Mesenchymal stem cell (in vitro differentiated cells and primary cell): ENCODE measurements around the gene C1QB. TPM values are rescaled to one million over a fixed set of nuclear protein-coding genes. Genes with fewer than 3 reads are reported as not detected.

Experiments
- DNase-seq: peaks from one replicate; pipeline ENCODE4 v3.0.0-alpha.2; 2013
- H2AFZ ChIP-seq: one replicate; pipeline ENCODE4 v1.6.1; 2013; ENCODE audit warnings: low read depth, mild to moderate bottlenecking, control low read depth, inconsistent platforms, low read length, moderate library complexity
- H2AK5ac ChIP-seq: 2 replicates; pipeline ENCODE4 v1.6.1; 2013; ENCODE audit warnings: low read length, moderate library complexity, mild to moderate bottlenecking, inconsistent platforms; ENCODE audit not compliant: severe bottlenecking
- H2BK120ac ChIP-seq: one replicate; pipeline ENCODE4 v1.6.1; 2013; ENCODE audit warnings: low read depth, mild to moderate bottlenecking, inconsistent platforms, low read length, moderate library complexity
- H2BK12ac ChIP-seq, 2 experiments: one replicate each; pipeline ENCODE4 v1.6.1; 2013; ENCODE audit warnings: inconsistent platforms in 2 of 2, low read length in 2 of 2, mild to moderate bottlenecking in 2 of 2, moderate library complexity in 2 of 2, control low read depth in 1 of 2
- H2BK15ac ChIP-seq: one replicate; pipeline ENCODE4 v1.6.1; 2013; ENCODE audit warnings: mild to moderate bottlenecking, low read depth, inconsistent platforms; ENCODE audit not compliant: poor library complexity, severe bottlenecking
- H2BK5ac ChIP-seq: 2 replicates; pipeline ENCODE4 v1.6.1; 2013; ENCODE audit warnings: low read depth, mild to moderate bottlenecking, low read length, control low read depth, inconsistent platforms; ENCODE audit not compliant: poor library complexity, severe bottlenecking
- H3K14ac ChIP-seq, 2 experiments: one replicate each; pipeline ENCODE4 v1.6.1; 2013; ENCODE audit warnings: inconsistent platforms in 2 of 2, low read length in 2 of 2, control low read depth in 1 of 2, mild to moderate bottlenecking in 1 of 2, moderate library complexity in 1 of 2
- H3K18ac ChIP-seq, 2 experiments: one replicate each; pipeline ENCODE4 v1.6.1; 2013; ENCODE audit warnings: inconsistent platforms in 2 of 2, low read length in 2 of 2, control low read depth in 1 of 2, low read depth in 1 of 2, mild to moderate bottlenecking in 1 of 2
- H3K23ac ChIP-seq, 2 experiments: one replicate each; pipeline ENCODE4 v1.6.1; 2013; ENCODE audit warnings: inconsistent platforms in 2 of 2, low read length in 2 of 2, mild to moderate bottlenecking in 2 of 2, moderate library complexity in 2 of 2, control low read depth in 1 of 2
- H3K27ac ChIP-seq: 2 replicates; pipeline ENCODE4 v1.5.1; 2013; ENCODE audit warnings: mild to moderate bottlenecking, moderate library complexity, low read length, control low read depth, inconsistent platforms; ENCODE audit not compliant: poor library complexity, severe bottlenecking
- H3K27me3 ChIP-seq, 2 experiments: 2 replicates each; pipeline versions ENCODE4 v1.6.1 to v1.7.0; 2013; ENCODE audit warnings: low read length in 2 of 2, mild to moderate bottlenecking in 2 of 2, moderate library complexity in 2 of 2, control low read depth in 1 of 2, inconsistent platforms in 1 of 2; ENCODE audit not compliant: control insufficient read depth in 1 of 2, insufficient read depth in 1 of 2
- H3K36me3 ChIP-seq, 2 experiments: 2 replicates each; pipeline versions ENCODE4 v1.6.1 to v1.7.0; 2013; ENCODE audit warnings: low read length in 2 of 2, control low read depth in 1 of 2, inconsistent platforms in 1 of 2, low read depth in 1 of 2, mild to moderate bottlenecking in 1 of 2; ENCODE audit not compliant: insufficient read depth in 2 of 2, control insufficient read depth in 1 of 2
- H3K4ac ChIP-seq, 2 experiments: one replicate each; pipeline ENCODE4 v1.6.1; 2013; ENCODE audit warnings: inconsistent platforms in 2 of 2, low read length in 2 of 2, mild to moderate bottlenecking in 2 of 2, moderate library complexity in 2 of 2, control low read depth in 1 of 2, low read depth in 1 of 2
- H3K4me1 ChIP-seq: 2 replicates; pipeline ENCODE4 v1.6.1; 2013; ENCODE audit warnings: low read depth, low read length, control low read depth; ENCODE audit not compliant: control insufficient read depth, insufficient read depth
- H3K4me2 ChIP-seq: 2 replicates; pipeline ENCODE4 v1.6.1; 2013; ENCODE audit warnings: low read length, mild to moderate bottlenecking, inconsistent platforms; ENCODE audit not compliant: poor library complexity, severe bottlenecking
- H3K4me3 ChIP-seq, 2 experiments: 2 replicates each; pipeline versions ENCODE4 v1.5.1 to v1.7.0; 2013; ENCODE audit warnings: low read length in 2 of 2, mild to moderate bottlenecking in 2 of 2, control low read depth in 1 of 2, low read depth in 1 of 2; ENCODE audit not compliant: insufficient read depth in 1 of 2
- H3K79me1 ChIP-seq: replicated peaks from 2 replicates; pipeline ENCODE4 v1.6.1; 2013; ENCODE audit warnings: mild to moderate bottlenecking, control low read depth, low read length, inconsistent platforms; ENCODE audit not compliant: poor library complexity, severe bottlenecking
- H3K9ac ChIP-seq: 2 replicates; pipeline ENCODE4 v1.7.0; 2013; ENCODE audit warnings: mild to moderate bottlenecking, low read length, moderate library complexity
- H3K9me3 ChIP-seq: 2 replicates; pipeline ENCODE4 v1.7.0; 2013; ENCODE audit warnings: mild to moderate bottlenecking, low read length; ENCODE audit not compliant: control insufficient read depth
- H4K8ac ChIP-seq: one replicate; pipeline ENCODE4 v1.6.1; 2013; ENCODE audit warnings: inconsistent platforms, mild to moderate bottlenecking, low read length, moderate library complexity
- H4K91ac ChIP-seq: one replicate; pipeline ENCODE4 v1.6.1; 2013; ENCODE audit warnings: mild to moderate bottlenecking, low read length, inconsistent platforms
- WGBS: methylation state at CpG from one replicate; pipeline ENCODE4 v1.1.7; 2013; ENCODE audit warnings: mixed read lengths; 5-methylcytosine and 5-hydroxymethylcytosine counted together
- polyA plus RNA-seq, 2 experiments: library from polyadenylated mRNA; stranded (reverse); fragments of 200-250 nt; gene quantifications; one replicate each; pipeline ENCODE4 v1.2.3, GENCODE V29; 2013

Gene C1QB
- polyA plus RNA-seq (2013, experiment 1 of 2) = not detected
- not detected for polyA plus RNA-seq (2013, experiment 2 of 2)

- no peaks in the 10 kb centered on the region for H3K4me1 ChIP-seq
- no peak within 1 kb of the TSS for H3K4ac ChIP-seq
- no peak within 1 kb of the TSS for H3K27ac ChIP-seq
- no peak within 1 kb of the TSS for H3K4me3 ChIP-seq
- no peak within 1 kb of the TSS for H2BK15ac ChIP-seq
- H3K9ac ChIP-seq = no peak within 1 kb of the TSS
- no peak within 1 kb of the TSS for H3K18ac ChIP-seq
- H3K27me3 ChIP-seq = peaks cover 59 to 78% of the 10 kb centered on the region in 2 experiments
- DNase-seq = no peak
- no peak within 1 kb of the TSS for H4K91ac ChIP-seq
- H2AFZ ChIP-seq = no peak within 1 kb of the TSS
- no peaks in the 10 kb centered on the region for H3K36me3 ChIP-seq
- no peak within 1 kb of the TSS for H2BK120ac ChIP-seq
- no peak within 1 kb of the TSS for H3K23ac ChIP-seq
- H2BK5ac ChIP-seq = no peak within 1 kb of the TSS
- H3K14ac ChIP-seq = no peak within 1 kb of the TSS
- H3K79me1 ChIP-seq = no peaks in the 10 kb centered on the region
- no peaks in the 10 kb centered on the region for H3K9me3 ChIP-seq
- H4K8ac ChIP-seq = no peak within 1 kb of the TSS
- WGBS = 89% methylated on average over 12 of the region's 13 CpGs
- no peak within 1 kb of the TSS for H2AK5ac ChIP-seq
- H2BK12ac ChIP-seq = no peak within 1 kb of the TSS
- H3K4me2 ChIP-seq = no peak within 1 kb of the TSS
These were observed at the start of gene C1QB for GRCh38 chr1:22652881-22653316. Gene C1QB (plus strand): TSS chr1:22653236. CDS start chr1:22659463, 6,227 bp downstream.

GRCh38 chr1:22606161-22606560 is 46.9 kb upstream of the C1QB start:
- Histone ChIP-seq H2BK12ac (no peak overlapping the region), H3K14ac (no peak overlapping the region), H4K91ac (no peak overlapping the region), H2BK5ac (no peak overlapping the region), H3K4me3 (no peak overlapping the region), H4K8ac (no peak overlapping the region), H2AFZ (no peak overlapping the region), H3K4me2 (no peak overlapping the region), H3K27me3 (peaks cover 55 to 87% of the 10 kb centered on the region in 2 experiments), H3K9ac (no peak overlapping the region), H3K79me1 (no peaks in the 10 kb centered on the region), H3K9me3 (no peaks in the 10 kb centered on the region), H3K4me1 (no peaks in the 10 kb centered on the region), H3K18ac (no peak overlapping the region), H3K4ac (no peak overlapping the region), H2BK120ac (no peak overlapping the region), H2AK5ac (no peak overlapping the region), H2BK15ac (no peak overlapping the region), H3K23ac (no peak overlapping the region), H3K36me3 (no peaks in the 10 kb centered on the region), H3K27ac (no peak overlapping the region)
- DNase-seq = no peak
- 74% methylated on average over 3 of the region's 4 CpGs for WGBS

- no peak overlapping the region for H2BK5ac ChIP-seq
- H3K36me3 ChIP-seq = no peaks in the 10 kb centered on the region
- no peak overlapping the region for H3K23ac ChIP-seq
- H2BK120ac ChIP-seq = no peak overlapping the region
- no peak overlapping the region for H2BK15ac ChIP-seq
- no peak overlapping the region for H2AK5ac ChIP-seq
- H3K4me2 ChIP-seq = no peak overlapping the region
- H3K27me3 ChIP-seq = peaks cover 57 to 89% of the 10 kb centered on the region in 2 experiments
- H3K9me3 ChIP-seq = no peaks in the 10 kb centered on the region
- H3K14ac ChIP-seq = no peak overlapping the region
- H3K18ac ChIP-seq = no peak overlapping the region
- WGBS = 9% methylated on average over 10 of the region's 10 CpGs
- no peak overlapping the region for H3K4me3 ChIP-seq
- no peaks in the 10 kb centered on the region for H3K4me1 ChIP-seq
- no peak overlapping the region for H4K8ac ChIP-seq
- H3K4ac ChIP-seq = no peak overlapping the region
- no peak overlapping the region for H4K91ac ChIP-seq
- H3K79me1 ChIP-seq = no peaks in the 10 kb centered on the region
- H3K27ac ChIP-seq = no peak overlapping the region
- no peak overlapping the region for H3K9ac ChIP-seq
- no peak overlapping the region for H2BK12ac ChIP-seq
- DNase-seq = no peak
- no peak overlapping the region for H2AFZ ChIP-seq
These were observed 45.9 kb upstream of the C1QB start for GRCh38 chr1:22607154-22607553.

GRCh38 chr1:22608361-22608760 is 44.7 kb upstream of the C1QB start:
- Histone ChIP-seq H3K27ac (no peak overlapping the region), H3K18ac (no peak overlapping the region), H2BK12ac (no peak overlapping the region), H2AK5ac (no peak overlapping the region), H2AFZ (no peak overlapping the region), H2BK120ac (no peak overlapping the region), H4K8ac (no peak overlapping the region), H3K9me3 (no peaks in the 10 kb centered on the region), H3K36me3 (no peaks in the 10 kb centered on the region), H3K9ac (no peak overlapping the region), H3K79me1 (no peaks in the 10 kb centered on the region), H3K4me1 (no peaks in the 10 kb centered on the region), H3K14ac (no peak overlapping the region), H3K4me3 (no peak overlapping the region), H2BK5ac (no peak overlapping the region), H3K4me2 (no peak overlapping the region), H2BK15ac (no peak overlapping the region), H3K27me3 (peaks cover 57 to 89% of the 10 kb centered on the region in 2 experiments), H4K91ac (no peak overlapping the region), H3K4ac (no peak overlapping the region), H3K23ac (no peak overlapping the region)
- DNase-seq = no peak
- WGBS = 69% methylated on average over 3 of the region's 3 CpGs
